Measurements from ENCODE around the gene FBN2.

GRCh38 chr5:128262911-128263310 is 275.1 kb downstream of the FBN2 start:
- no peak for TF ChIP-seq POLR2A (IDR thresholded peaks at IDR 0.05; ENCODE audit: low read length)
- no peak for TF ChIP-seq GATA1 (IDR thresholded peaks at IDR 0.05; ENCODE audit: low read depth, low read length)
